Measurements from ENCODE around the gene WDR86. TPM values are rescaled to one million over a fixed set of nuclear protein-coding genes. Genes with fewer than 3 reads are reported as not detected.

Gene WDR86
- polyA plus RNA-seq, 1 donor from 2014 or later: 46.2 TPM

GRCh38 chr7:151396328-151396970, 13.4 kb downstream of the WDR86 start:
- Histone ChIP-seq H3K27ac (ENCODE audit: low read length) (no peak overlapping the region), H3K4me3 (ENCODE audit: low read length) (no peak overlapping the region), H4K20me1 (ENCODE audit: insufficient read depth) (no peaks in the 10 kb centered on the region), H3F3A (ENCODE audit: insufficient read depth, low read length, poor library complexity, severe bottlenecking) (no peaks in the 10 kb centered on the region), H3K9me2 (ENCODE audit: insufficient read depth, low read length) (no peaks in the 10 kb centered on the region), H3K9me3 (ENCODE audit: low read length) (no peaks in the 10 kb centered on the region), H3K4me2 (ENCODE audit: low read length) (no peak overlapping the region), H3K36me3 (ENCODE audit: insufficient read depth, low read length) (peaks cover 5% of the 10 kb centered on the region), H3K79me2 (replicated peaks; ENCODE audit: insufficient read depth, low read length) (no peaks in the 10 kb centered on the region), H3K27me3 (ENCODE audit: insufficient read depth, low read depth, low read length) (no peaks in the 10 kb centered on the region), H3K9ac (ENCODE audit: low read length) (no peak overlapping the region), H2AFZ (ENCODE audit: low read depth, low read length) (no peak overlapping the region)
- TF ChIP-seq EZH2 (IDR thresholded peaks at IDR 0.05; ENCODE audit: borderline replicate concordance, insufficient read depth, low read length, poor library complexity, severe bottlenecking) (no peak), TAF1 (IDR thresholded peaks at IDR 0.05; ENCODE audit: low read depth) (no peak), CTCF (IDR thresholded peaks at IDR 0.05; ENCODE audit: poor library complexity, severe bottlenecking) (no peak), REST (IDR thresholded peaks at IDR 0.05; ENCODE audit: borderline replicate concordance) (no peak), RAD21 (conservative IDR thresholded peaks at IDR 0.05) (no peak), MXI1 (conservative IDR thresholded peaks at IDR 0.05; ENCODE audit: poor library complexity, severe bottlenecking) (no peak), EP300 (conservative IDR thresholded peaks at IDR 0.05; ENCODE audit: poor library complexity, severe bottlenecking) (no peak), SMC3 (conservative IDR thresholded peaks at IDR 0.05; ENCODE audit: poor library complexity) (no peak), POLR2AphosphoS5 (IDR thresholded peaks at IDR 0.05) (no peak)

- Histone ChIP-seq H2AFZ (ENCODE audit: low read depth, low read length) (no peak overlapping the region), H3K4me3 (ENCODE audit: low read length) (no peak overlapping the region), H3K79me2 (replicated peaks; ENCODE audit: insufficient read depth, low read length) (no peaks in the 10 kb centered on the region), H3K27ac (ENCODE audit: low read length) (no peak overlapping the region), H3F3A (ENCODE audit: insufficient read depth, low read length, poor library complexity, severe bottlenecking) (no peaks in the 10 kb centered on the region), H3K4me2 (ENCODE audit: low read length) (no peak overlapping the region), H3K36me3 (ENCODE audit: insufficient read depth, low read length) (peaks cover 5% of the 10 kb centered on the region), H3K9me2 (ENCODE audit: insufficient read depth, low read length) (no peaks in the 10 kb centered on the region), H3K27me3 (ENCODE audit: insufficient read depth, low read depth, low read length) (no peaks in the 10 kb centered on the region), H3K9ac (ENCODE audit: low read length) (no peak overlapping the region), H3K9me3 (ENCODE audit: low read length) (no peaks in the 10 kb centered on the region), H4K20me1 (ENCODE audit: insufficient read depth) (no peaks in the 10 kb centered on the region)
- no peak for TF ChIP-seq REST (IDR thresholded peaks at IDR 0.05; ENCODE audit: borderline replicate concordance)
- TF ChIP-seq CTCF (IDR thresholded peaks at IDR 0.05; ENCODE audit: poor library complexity, severe bottlenecking): no peak
- no peak for TF ChIP-seq RAD21 (conservative IDR thresholded peaks at IDR 0.05)
- no peak for TF ChIP-seq EP300 (conservative IDR thresholded peaks at IDR 0.05; ENCODE audit: poor library complexity, severe bottlenecking)
These were observed 14.8 kb downstream of the WDR86 start for GRCh38 chr7:151395036-151395367.

Measured in neural cell (in vitro differentiated cells).